GM21447 (cell line): Measurements from ENCODE around the gene EFHC1.

Experiments
- ATAC-seq: cut with Tn5 transposase; IDR thresholded peaks from one replicate; pipeline ENCODE4 v1.9.1; 2021; ENCODE audit not compliant: unreplicated experiment

The EFHC1 gene

GRCh38 chr6:52516269-52516668, 96.1 kb downstream of the EFHC1 start:
- ATAC-seq = no peak

GRCh38 chr6:52516943-52517342, 96.8 kb downstream of the EFHC1 start:
- no peak for ATAC-seq

DNA sequence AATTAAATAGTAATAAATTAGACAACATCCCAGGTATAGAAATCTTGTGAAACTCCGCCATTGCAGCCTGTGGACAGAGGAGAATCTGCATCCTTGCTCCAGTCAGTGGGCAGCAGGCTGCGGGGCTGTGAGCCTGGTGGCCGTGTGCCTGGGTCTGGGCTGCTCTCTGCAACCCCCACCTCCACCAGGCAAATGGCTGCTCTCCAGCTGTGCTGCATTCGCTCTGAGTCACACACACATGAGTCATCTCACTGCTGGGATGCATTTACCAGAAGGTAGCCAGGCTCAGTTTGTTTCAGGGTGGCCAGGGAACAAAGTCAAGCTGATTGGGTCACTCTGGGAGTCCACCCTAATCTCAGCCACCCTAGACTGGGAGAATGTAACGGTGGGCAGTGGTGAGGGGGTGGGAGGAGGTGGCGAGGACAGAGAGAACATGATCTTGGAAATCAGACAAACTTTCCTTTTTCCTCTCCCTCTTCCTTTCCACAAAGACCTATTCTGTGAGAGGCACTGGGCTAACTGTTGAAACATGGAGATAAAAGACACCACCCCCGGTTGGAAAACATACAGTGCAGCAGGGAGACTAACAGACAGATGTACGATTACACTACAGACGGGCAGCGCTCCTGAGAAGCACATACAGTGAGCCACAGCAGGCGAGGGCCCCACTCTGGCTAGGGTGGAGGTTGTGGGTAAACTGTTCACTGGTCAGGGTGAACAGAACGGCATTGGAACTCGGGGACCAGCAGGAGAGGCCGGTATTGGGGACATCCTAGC, 97.5 kb downstream of the EFHC1 start:
- peak; percentile 95 for ATAC-seq

- no peak for ATAC-seq
Observed at GRCh38 chr6:52518279-52518945, 98.3 kb downstream of the EFHC1 start.

DNA sequence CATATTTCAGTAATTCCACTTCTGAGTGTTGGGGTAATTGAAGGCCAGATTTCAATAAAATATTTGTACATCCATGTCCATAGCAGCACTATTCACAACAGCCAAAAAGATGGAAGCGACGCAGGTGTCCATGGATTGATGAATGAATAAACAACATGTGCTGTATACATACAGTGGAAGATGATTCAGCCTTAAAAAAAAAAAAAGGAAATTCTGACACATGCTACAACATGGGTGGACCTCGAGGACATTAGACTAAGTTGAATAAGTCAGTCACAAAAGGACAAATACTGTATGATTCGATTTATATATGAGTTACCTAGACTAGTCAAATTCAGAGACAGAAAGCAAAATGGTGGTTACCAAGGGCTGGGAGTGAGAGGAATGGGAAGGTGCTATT, 99.5 kb downstream of the EFHC1 start:
- no peak for ATAC-seq

DNA sequence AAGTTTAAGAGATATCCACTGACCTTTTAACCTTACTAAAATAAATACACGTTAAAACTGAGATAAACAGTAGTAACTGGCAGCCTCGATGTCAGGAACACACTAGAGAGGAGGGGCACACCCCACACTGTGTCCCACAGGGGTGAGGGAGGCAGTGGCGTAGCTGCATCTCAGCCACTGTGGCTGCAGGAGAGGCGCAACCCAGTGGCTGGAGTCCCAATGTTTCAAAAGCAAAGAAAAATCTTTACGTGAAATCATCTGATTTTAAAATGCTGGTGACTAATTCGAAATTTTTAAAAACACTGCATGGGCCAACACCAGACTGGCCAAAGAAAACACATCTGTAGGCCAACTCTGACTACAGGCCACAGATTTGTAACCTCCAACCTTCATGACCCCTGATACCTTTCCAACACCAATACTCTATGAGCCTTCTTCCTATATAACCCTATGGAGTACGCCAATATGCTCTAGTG, 102.0 kb downstream of the EFHC1 start:
- ATAC-seq = no peak

GRCh38 chr6:52522655-52523054, 102.5 kb downstream of the EFHC1 start:
- ATAC-seq = no peak

GRCh38 chr6:52523378-52524142, 103.4 kb downstream of the EFHC1 start:
- ATAC-seq = no peak

GRCh38 chr6:52524918-52525317, 104.8 kb downstream of the EFHC1 start:
- no peak for ATAC-seq

- no peak for ATAC-seq
Observed at GRCh38 chr6:52526634-52527033, 106.5 kb downstream of the EFHC1 start.

- no peak for ATAC-seq
Observed at GRCh38 chr6:52527436-52527835, 107.3 kb downstream of the EFHC1 start.

GRCh38 chr6:52529311-52529710, 109.2 kb downstream of the EFHC1 start:
- no peak for ATAC-seq

- ATAC-seq = no peak
Observed at GRCh38 chr6:52530351-52530750, 110.2 kb downstream of the EFHC1 start.

DNA sequence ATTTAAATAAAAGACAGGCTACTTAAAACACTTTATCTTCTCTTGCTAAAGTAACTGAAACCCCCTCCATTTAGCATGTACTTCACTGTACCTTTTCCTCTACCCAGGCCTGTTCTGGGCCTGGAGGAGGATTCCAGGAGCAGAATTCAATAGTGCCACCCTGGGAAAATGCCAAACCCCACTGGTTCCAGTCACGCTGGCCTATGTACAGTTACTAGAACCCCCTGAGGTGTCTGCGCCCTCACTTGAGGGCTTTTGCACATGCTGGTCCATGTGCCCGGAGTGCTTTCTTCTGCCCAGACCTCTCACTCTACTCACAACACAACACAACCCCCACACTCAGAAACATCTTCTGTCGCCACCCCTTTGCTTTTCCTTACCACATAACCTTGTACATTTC, 111.3 kb downstream of the EFHC1 start:
- ATAC-seq = no peak

GRCh38 chr6:52531834-52532233, 111.7 kb downstream of the EFHC1 start:
- no peak for ATAC-seq

- ATAC-seq = no peak
Observed at GRCh38 chr6:52532457-52532856, 112.3 kb downstream of the EFHC1 start.

GRCh38 chr6:52533491-52533890, 113.3 kb downstream of the EFHC1 start:
- no peak for ATAC-seq

DNA sequence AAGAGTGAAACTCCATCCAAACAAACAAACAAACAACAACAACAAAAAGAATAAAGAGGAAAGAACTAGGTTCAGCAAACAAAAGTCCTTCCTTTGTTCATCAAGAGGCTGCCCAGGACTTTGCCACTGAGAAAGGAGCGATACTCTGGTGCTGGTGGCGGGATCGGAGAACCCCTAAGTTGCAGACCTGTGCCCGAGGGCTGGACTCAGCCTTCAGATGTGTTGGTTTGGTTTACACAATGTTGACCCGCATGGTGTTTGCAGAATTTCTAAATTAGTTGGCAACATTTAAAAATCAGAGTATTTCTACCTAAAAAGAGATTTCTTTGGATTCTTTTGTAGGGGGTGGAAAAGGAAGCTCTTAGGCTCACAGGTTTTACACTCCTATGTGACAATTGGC, 114.2 kb downstream of the EFHC1 start:
- ATAC-seq = no peak

- peak; percentile 25 for ATAC-seq
Observed at GRCh38 chr6:52534966-52535390, 114.8 kb downstream of the EFHC1 start.

DNA sequence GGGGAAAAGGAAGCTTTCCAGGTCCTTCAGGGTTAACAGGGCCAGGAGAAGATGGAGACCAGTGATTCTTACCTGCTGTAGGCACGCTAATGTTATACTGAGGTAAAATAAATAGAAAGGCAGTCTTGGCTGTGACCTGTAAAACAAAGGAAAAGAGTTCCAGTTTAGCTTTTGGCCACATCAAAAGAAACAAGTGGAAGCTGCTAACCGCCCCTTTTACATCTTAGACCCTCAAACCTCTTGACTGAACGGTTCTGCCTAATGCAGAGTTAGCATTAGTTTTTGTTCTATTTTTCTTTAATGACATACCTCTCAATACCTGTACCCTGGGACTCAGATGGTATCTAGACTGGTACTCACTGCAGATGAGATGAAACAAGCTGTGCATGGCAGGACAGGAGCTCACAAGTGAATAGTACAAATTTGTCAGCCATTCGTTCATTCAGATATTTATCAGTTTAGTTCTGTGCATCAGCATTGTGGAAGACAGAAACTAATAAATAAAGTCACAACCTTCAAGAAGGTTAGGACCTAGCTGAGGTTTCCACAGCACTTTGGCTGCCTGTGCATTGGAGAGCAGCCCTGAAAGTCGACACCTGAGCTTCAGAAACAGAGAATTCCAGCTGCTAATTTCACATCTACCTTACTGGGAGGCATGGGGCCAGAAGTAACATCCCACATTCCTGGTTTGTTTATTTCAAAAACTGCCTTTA, 115.7 kb downstream of the EFHC1 start:
- ATAC-seq = peak; percentile 8

DNA sequence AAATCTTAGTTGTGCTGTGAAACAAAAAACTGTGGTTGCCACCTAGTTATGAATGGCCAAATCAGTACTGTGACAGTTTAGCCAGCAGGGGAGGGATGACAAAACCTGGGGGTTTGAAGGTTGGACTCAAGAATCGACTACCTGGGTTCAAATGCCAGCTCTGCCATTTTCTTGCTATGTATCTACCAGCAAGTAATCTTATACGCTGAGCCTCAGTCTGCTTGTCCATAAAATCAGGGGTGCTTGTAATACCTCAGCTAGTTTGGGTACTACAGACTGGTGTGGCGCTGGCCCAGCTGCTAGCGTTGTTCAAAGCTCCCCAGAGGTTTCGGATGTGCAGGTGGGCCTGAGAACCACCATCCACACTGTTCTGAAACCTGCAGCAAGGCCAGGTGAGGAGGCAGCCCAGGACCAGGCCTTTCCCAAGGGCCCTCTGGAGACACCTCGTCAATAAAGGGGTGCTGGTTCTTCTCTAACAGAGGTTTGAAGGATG, 116.3 kb downstream of the EFHC1 start:
- ATAC-seq = peak; percentile 21
